GM08714 (cell line): ENCODE measurements around the gene C16orf95.
"Not testable (repeated sequence)": the region's sequence is repeated elsewhere in the genome, so short reads cannot be mapped to it uniquely, and the experiment has no call there.

ENCODE experiments used
- H3K4me3 ChIP-seq: fragments of 200-500 bp; sonication (Bioruptor generic); 2 replicates; pipeline ENCODE4 v1.5.1; 2014; ENCODE audit warnings: mild to moderate bottlenecking, low read length, inconsistent platforms
- ZNF274 ChIP-seq: IDR thresholded peaks from 2 replicates; pipeline ENCODE4 v1.6.1; 2012; ENCODE audit warnings: mild to moderate bottlenecking, low read depth, low read length

Gene C16orf95, protein sequence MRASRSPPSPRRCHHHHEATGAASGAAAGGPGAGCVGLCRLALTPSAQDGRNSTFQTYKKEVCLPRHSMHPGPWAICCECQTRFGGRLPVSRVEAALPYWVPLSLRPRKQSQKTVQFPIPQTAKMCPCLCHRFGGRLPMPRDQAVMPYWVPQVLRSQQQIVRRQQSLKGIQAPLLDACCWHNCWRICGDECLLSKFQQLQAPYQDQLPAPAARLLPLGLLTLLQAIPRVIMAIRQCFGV

DNA sequence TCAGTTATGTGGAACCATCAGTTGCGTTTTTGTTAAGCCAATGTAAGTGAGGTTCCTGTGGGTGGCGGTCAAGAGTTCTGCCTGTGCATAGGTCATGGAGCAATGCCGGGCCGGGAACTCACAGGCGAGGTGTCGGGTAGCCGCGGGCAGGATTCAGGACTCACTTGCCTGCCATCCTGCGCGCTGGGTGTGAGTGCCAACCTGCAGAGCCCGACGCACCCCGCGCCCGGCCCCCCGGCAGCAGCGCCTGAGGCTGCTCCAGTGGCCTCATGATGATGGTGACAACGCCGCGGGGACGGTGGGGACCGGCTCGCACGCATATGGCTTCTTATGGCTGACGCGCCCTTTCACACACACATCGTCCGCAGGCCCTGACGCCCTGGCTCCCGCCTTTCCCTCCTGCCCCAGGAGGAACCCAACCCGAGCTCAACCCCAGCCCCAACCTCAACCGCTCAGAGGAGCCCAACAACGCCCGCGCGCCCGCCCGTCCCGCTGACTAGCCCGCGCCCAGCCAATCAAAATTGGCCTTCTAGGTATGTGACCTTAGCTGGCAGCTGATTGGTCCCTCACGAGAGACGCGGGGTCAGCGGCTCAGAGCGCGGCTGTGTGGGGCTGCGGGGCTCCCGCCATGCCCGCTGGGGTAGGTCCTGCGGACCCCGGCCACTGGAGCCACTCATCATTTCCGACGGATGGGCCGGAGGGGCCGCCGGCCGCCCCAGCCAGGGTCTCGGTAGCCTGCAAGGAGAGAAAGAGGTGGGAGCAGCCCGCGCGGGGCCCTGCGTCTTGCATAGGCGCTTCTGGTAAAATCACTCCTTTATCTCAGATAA is at the start of gene C16orf95:
Gene C16orf95, minus strand, starts transcription at position 470 of the 827 bp plus-strand sequence. Its CDS starts 150 bp downstream, at position 320.
- no peak for TF ChIP-seq ZNF274
- H3K4me3 ChIP-seq, result peak within 1 kb of the TSS; percentile 99

DNA sequence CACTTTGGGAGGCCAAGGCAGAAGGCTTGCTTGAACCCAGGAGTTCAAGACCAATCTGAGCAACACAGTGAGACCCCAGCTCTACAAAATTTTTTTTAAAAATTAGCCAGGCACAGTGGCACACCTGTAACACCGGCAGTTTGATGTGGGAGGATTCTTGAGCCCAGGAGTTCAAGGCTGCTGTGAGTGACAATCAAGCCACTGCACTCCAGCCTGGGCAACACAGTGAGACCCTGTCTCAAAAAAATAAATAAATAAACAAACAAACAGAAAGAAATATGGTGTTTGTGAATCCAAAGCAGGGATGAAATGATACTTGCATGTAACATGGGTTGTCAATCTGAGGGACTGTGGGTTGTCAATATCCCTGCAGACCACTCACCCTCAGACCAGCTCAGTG is 49.7 kb upstream of the C16orf95 start:
- no peak for TF ChIP-seq ZNF274

DNA sequence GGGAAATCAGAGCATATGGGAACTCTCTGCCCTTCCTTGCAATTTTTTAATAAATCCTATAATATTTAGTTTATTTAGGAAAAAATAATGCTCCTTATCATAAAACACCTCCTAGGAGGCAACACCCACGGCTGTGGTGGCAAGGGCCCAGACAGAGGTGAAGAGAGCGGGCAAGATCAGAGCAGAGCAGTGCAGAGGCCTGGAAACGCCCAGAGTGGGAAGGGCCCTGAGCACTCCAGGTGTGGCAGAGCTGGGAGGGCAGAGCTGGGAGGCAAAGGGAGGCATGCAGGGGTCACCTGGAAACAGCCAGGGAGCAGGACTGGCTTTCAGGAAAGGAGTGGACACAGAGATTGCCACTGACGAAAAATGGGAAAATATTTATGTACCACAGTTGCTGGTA is 49.1 kb upstream of the C16orf95 start:
- no peak overlapping the region for H3K4me3 ChIP-seq
- TF ChIP-seq ZNF274, result no peak

More for the DNA sequence above, 49.7 kb upstream of the C16orf95 start:
- no peak overlapping the region for H3K4me3 ChIP-seq

DNA sequence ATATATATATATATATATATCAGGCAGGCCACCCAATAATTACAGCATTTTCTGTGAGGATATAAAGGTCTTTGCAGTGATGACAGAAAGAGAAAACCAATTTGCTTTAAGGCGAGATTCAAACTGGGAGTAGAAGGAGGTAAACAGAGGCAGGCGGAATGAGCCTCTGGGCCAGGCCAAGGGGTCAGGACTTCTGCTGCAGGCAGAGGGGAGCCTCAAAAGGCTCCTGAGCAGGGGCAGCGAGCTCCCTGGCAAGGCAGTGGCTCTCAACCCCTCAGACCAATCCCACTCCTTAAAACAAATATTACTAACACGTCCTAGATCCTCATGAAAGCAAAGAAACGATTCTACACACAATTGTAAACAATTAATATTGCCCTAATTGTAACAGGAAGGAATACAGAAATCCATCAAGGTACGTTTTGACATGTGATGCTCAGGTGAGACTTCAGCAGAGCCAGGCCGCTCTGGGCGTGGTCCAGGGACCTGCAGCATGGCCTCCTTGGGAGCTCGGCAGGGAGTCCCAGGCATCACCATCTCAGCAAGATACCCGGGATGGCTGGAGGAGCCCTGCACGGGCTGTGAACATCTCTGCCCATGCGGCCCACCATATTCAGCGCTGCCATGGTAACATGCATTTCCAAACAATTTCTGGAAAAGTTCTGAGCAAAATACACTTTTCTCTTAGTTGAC is 48.0 kb upstream of the C16orf95 start:
- no peak for TF ChIP-seq ZNF274
- H3K4me3 ChIP-seq, result no peak overlapping the region

DNA sequence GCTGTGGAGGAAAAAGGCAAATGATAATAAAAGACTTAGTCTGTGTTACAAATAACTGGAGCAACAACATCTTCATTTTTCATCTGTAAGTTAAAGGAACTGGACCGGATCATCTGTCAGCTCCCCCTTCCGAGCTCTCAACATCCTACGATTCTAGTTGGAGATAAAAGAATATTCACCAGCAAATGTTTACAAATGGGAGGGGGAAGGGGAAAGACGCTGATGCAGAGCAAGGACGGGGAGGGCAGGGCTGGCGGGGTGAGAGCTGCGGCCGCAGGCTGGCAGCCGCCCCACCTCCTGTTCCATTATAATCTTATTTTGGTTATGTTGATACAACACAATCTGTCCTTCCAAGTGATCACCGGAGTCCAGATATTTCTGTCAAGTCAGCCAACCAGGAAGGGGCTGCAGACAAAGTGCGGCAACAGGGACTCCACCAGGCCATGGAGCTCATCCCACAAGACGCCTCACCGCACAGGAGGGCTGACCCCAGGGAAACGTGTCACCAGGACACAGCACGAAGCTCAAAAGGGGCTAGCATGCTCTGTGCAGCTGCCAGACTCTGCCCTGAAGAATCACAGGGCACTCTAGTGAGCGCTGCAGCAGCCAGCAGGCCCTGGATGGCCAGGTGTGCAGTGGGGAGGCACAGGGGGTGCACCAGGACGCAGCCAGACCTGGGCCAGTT is 46.7 kb upstream of the C16orf95 start:
- no peak overlapping the region for H3K4me3 ChIP-seq
- no peak for TF ChIP-seq ZNF274

DNA sequence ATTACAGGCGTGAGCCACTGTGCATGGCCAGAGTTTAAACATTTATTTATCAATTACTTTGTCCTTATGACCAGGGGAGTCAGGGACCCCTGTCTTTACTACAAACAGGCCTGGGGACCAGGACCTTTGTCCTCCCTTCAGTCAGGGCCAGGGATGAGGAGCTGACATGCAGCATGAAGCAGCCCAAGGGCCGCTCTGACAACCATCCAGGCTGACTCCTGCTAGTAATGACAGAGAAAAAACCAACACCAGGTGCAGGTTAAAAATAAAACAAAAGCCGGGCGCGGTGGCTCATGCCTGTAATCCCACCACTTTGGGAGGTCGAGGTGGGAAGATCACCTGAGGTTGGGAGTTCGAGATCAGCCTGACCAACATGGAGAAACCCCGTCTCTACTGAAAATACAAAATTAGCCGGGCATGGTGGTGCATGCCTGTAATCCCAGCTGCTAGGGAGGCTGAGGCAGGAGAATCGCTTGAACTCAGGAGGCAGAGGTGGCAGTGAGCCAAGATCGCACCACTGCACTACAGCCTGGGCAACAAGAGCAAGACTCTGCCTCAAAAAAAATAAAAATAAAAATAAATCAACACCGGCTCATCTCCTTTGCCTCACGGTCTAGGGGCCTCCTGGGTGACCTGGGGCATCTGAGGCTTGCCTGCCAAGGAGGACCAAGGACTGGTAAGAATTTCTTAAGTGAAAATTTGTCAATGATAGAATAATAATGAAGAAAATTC is 45.8 kb upstream of the C16orf95 start:
- not testable (repeated sequence) for H3K4me3 ChIP-seq

DNA sequence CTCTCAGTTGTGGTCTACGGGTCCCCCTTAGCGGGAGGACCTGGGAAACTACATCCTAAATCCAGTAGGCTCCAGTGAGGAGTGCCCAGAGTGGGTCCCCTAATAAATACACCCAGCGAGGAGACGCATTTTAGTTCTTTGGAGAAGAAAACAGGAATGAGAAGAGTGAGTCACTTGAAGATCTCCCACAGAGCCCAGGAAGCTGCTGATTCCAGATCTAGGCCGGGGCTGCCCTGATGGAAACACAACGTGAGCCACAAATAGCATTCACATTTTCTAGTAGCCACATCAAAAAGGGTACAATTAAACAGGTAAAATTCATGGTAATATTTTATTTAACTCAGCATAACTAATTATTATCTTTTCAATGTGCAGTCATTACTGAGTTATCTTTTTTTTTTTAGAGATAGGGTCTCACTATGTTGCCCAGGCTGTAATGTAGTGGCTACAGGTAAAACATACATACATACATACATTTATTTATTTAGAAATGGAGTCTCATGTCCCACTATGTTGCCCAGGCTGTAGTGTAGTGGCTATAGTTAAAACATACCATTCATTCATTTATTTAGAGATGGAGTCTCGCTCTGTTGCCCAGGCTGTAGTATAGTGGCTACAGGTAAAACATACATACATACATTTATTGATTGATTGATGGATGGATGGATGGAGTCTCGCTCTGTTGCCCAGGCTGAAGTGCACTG is 44.9 kb upstream of the C16orf95 start:
- TF ChIP-seq ZNF274, result no peak
- H3K4me3 ChIP-seq, result no peak overlapping the region

DNA sequence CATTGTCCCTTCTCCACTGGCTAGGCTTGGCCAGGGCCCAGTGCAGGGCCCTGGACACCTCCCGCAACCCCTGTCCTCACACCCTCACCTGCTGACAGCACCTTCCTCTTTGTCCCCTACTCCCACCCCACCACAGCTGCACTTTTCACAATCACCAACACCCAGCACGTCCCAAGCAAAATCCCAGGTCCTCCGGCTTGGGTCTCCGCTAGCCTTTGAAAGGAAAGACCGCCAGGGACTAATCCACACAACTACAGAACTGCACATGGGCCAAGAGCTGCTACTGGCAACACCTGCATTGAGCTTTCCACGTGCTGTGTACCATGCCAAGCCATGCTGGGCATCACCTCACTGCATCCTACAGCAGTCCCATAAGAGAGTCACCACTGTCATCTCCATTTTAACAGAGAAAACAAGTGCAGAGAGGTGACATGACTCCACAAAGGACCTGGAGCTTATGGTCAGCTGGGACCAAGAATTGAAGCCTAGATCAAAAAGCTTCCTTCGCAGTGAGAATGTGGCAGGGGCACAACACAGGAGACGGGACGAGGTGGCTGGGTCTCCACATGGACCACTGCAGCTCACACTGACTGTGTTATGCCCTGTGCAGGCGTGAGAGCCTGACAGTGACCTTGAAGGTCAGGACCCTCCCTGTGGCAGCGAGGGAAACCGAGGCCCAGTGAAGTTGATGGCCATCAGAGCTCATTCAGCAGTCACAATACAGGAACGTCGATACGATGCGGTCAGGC is 43.8 kb upstream of the C16orf95 start:
- TF ChIP-seq ZNF274, result no peak

DNA sequence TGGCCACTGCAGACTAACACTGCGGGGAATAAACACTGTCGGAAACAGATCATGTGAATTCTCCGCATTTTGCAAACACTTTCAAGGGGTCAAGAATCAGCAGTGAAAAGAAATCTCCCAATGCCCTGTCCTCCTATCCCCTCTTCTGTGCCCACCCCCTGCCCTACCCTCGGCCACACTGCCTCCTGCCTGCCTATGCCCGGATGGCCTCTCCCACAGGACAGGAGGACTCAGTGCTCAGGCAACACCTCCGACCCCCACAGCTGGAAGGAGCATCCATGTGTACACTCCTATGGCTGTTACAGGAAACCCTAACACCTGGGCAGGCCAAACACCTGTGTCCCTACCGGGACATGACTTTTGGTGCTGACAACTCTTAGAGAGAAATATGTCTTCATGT is 41.9 kb upstream of the C16orf95 start:
- no peak for TF ChIP-seq ZNF274
- H3K4me3 ChIP-seq, result no peak overlapping the region

More for the DNA sequence above, 43.8 kb upstream of the C16orf95 start:
- H3K4me3 ChIP-seq, result no peak overlapping the region

DNA sequence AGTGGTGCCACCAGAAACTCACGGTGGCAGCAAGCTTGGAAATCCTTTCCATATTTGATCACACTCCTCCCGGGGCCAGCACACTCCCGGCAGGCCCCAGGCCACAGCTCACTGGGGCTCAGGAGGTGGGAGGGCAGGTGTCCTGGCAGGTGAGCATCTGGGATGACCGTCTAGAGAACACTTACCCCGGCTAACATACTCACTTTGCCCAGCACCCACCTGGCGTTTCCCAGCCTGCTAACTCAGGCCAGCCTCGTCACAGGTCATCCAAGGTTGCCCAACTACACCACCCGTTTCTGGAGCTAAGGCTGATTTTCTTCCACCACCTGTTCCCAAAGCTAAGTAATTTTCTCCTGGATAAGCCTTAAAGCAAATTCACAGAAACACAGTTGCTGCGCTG is 41.5 kb upstream of the C16orf95 start:
- no peak overlapping the region for H3K4me3 ChIP-seq
- no peak for TF ChIP-seq ZNF274

DNA sequence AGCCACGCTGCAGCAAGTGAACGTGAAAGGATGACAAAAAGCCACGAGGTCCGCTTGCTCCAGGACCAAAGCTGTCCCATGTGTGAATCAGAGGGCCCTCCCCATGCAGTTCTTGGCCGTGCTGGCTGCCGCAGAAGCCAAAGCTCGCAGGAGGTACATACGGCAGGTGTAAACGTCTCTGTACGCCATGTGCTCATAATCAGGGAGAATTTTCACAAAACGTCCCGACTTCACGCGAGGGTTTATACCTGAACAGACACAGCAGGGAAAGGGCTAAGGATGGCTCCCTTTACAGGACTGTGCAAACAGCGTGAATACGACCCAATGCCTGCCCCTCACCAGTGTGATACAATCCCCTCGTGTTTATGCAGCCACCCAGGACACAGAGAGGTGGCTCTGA is 41.1 kb upstream of the C16orf95 start:
- TF ChIP-seq ZNF274, result no peak
- no peak overlapping the region for H3K4me3 ChIP-seq

DNA sequence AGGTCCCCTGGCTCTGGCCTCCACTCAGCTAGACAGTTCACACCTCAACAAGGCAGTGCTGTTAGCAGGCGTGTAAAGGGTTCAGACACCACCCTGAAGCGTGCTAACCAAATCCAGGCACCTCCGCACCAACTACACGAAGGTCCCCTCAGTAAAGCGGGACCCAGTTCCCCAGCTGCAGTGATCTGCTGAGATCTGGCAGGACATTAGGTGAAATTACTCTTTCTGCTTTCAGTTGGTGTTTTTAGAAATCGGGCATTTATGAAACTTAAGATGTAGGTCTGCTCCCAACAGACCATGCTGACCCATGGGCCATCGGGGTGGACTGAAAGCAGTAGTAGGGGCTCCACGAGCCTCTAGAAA is 39.3 kb upstream of the C16orf95 start:
- no peak overlapping the region for H3K4me3 ChIP-seq
- TF ChIP-seq ZNF274, result no peak
